Ishikawa (cell line): Measurements from ENCODE around the gene DENND1A.

Experiments
- CEBPB ChIP-seq: IDR thresholded peaks from 2 replicates; pipeline ENCODE4 v1.6.1; 2012
- CREB1 ChIP-seq: IDR thresholded peaks from 2 replicates; pipeline ENCODE4 v1.6.1; 2012; ENCODE audit warnings: low read depth
- EGR1 ChIP-seq: IDR thresholded peaks from 2 replicates; pipeline ENCODE4 v1.6.1; 2012
- EP300 ChIP-seq: IDR thresholded peaks from 2 replicates; pipeline ENCODE4 v1.6.1; 2012; ENCODE audit warnings: borderline replicate concordance
- FOXM1 ChIP-seq: IDR thresholded peaks from 2 replicates; pipeline ENCODE4 v1.6.1; 2012; ENCODE audit warnings: low read depth, borderline replicate concordance
- NFIC ChIP-seq: IDR thresholded peaks from 2 replicates; pipeline ENCODE4 v1.6.1; 2012
- RAD21 ChIP-seq: IDR thresholded peaks from 2 replicates; pipeline ENCODE4 v1.6.1; 2012; ENCODE audit warnings: low read depth
- TAF1 ChIP-seq: IDR thresholded peaks from 2 replicates; pipeline ENCODE4 v1.6.1; 2012; ENCODE audit warnings: low read depth, mild to moderate bottlenecking
- TCF12 ChIP-seq: IDR thresholded peaks from 2 replicates; pipeline ENCODE4 v1.6.1; 2012; ENCODE audit warnings: low read depth
- TEAD4 ChIP-seq: IDR thresholded peaks from 2 replicates; pipeline ENCODE4 v1.6.1; 2012
- USF1 ChIP-seq: IDR thresholded peaks from 2 replicates; pipeline ENCODE4 v1.6.1; 2012
- YY1 ChIP-seq: IDR thresholded peaks from 2 replicates; pipeline ENCODE4 v1.6.1; 2012; ENCODE audit warnings: low read depth
- ZBTB7A ChIP-seq: IDR thresholded peaks from 2 replicates; pipeline ENCODE4 v1.6.1; 2012; ENCODE audit warnings: low read depth
- TF ChIP-seq, protein P1 (sequence below): IDR thresholded peaks from 2 replicates; pipeline ENCODE4 v1.6.1; 2012
- TF ChIP-seq, protein P2 (sequence below): IDR thresholded peaks from 2 replicates; pipeline ENCODE4 v1.6.1; 2012; ENCODE audit warnings: low read depth, mild to moderate bottlenecking

DENND1A gene

GRCh38 chr9:123383512-123384170, 546.3 kb downstream of the DENND1A start:
- TF ChIP-seq EGR1 (no peak), USF1 (no peak), FOXM1 (no peak), TEAD4 (no peak)
- TF ChIP-seq, protein P1, sequence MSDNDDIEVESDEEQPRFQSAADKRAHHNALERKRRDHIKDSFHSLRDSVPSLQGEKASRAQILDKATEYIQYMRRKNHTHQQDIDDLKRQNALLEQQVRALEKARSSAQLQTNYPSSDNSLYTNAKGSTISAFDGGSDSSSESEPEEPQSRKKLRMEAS, result no peak

DNA sequence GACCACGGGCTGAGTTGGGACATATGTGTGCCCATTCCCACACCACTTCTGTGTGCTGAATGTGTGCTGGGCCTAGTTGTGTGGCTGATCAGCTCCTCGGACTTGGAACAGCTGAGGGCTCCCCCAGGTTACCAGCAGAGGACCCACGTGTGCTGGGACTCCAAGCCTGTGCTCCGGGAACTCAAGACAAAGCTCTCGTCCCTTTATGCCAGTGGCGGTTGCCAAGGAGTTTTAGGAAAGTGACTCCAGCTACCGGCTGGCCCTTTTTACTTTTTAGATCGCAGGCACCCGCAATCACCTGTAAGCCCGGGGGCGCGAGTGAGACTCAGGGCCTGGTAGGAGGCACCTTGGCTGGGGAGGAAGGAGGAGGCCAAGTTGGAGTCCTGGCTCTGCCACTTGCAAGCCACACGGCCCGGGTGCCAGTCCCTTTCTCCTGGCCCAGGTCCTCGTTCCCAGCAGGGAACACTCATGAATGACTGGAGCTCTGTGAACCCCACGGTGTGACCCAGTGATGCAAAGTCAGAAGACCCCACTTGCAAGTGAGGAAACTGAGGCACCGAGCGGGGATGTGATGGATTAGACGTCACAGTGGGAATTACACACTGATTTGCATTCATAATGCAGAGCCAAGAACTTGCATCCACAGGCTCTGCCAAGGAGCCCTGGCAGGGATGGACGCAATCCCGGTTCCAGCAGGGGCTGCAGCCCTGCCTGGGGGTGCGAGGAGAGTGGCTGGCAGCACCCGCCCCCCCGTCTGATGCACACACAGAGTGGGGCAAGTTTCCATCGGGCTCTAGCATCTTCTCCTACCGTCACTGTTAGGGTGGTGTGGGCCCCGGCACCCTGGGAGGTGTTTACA, 547.0 kb downstream of the DENND1A start:
- TF ChIP-seq TEAD4, result no peak
- no peak for TF ChIP-seq EGR1
- no peak for TF ChIP-seq TCF12
- TF ChIP-seq FOXM1, result no peak
- TF ChIP-seq RAD21, result no peak
- no peak for TF ChIP-seq NFIC
- TF ChIP-seq CREB1, result no peak

DNA sequence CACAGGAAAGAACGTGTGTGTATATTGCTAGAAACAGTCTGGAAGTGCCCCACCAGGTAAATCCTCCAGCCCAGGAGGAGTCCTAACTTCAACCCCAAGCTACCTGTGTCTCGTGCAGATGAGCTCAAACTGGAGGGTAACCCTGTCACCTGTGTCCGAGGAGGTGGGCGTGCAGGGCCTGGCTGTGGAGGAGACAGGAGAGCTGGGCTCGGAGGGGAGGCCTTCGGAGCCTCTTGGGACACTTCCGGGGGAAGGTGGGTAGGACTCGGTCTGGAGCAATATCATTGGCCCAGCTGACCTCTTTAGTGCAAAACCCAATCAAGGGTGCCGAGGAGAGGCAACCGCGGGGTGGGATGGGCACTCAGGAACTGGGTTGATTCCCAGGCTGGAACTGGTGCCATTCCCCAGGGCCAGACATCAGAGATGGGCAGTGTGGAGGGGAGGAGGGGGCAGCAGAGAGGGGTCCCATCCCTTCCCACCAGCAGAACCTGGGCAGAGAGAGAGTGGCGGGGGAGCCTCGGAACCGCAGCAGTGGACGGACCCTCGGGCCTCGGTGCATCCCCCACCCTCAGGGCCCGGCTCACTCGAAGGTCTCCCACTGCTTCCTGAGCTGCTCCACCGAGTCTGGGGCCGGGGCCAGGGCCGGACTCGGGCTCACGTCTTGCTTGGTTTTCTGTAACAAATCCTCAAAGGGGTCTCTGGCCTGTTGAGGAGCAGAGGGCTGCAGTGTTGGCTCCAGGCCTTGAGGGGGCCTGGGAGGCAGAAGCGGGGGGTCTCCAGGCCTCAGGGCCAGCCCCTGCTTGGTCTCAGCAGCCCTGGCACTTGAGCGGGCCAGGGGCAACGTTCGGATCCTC, 548.8 kb downstream of the DENND1A start:
- TF ChIP-seq TAF1, result no peak
- no peak for TF ChIP-seq EGR1
- TF ChIP-seq TEAD4, result no peak
- TF ChIP-seq, protein P2, sequence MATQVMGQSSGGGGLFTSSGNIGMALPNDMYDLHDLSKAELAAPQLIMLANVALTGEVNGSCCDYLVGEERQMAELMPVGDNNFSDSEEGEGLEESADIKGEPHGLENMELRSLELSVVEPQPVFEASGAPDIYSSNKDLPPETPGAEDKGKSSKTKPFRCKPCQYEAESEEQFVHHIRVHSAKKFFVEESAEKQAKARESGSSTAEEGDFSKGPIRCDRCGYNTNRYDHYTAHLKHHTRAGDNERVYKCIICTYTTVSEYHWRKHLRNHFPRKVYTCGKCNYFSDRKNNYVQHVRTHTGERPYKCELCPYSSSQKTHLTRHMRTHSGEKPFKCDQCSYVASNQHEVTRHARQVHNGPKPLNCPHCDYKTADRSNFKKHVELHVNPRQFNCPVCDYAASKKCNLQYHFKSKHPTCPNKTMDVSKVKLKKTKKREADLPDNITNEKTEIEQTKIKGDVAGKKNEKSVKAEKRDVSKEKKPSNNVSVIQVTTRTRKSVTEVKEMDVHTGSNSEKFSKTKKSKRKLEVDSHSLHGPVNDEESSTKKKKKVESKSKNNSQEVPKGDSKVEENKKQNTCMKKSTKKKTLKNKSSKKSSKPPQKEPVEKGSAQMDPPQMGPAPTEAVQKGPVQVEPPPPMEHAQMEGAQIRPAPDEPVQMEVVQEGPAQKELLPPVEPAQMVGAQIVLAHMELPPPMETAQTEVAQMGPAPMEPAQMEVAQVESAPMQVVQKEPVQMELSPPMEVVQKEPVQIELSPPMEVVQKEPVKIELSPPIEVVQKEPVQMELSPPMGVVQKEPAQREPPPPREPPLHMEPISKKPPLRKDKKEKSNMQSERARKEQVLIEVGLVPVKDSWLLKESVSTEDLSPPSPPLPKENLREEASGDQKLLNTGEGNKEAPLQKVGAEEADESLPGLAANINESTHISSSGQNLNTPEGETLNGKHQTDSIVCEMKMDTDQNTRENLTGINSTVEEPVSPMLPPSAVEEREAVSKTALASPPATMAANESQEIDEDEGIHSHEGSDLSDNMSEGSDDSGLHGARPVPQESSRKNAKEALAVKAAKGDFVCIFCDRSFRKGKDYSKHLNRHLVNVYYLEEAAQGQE, result no peak
- TF ChIP-seq USF1, result no peak
- TF ChIP-seq EP300, result no peak
- no peak for TF ChIP-seq NFIC
- TF ChIP-seq ZBTB7A, result no peak
- no peak for TF ChIP-seq TCF12
- TF ChIP-seq CEBPB, result no peak
- no peak for TF ChIP-seq RAD21
- no peak for TF ChIP-seq CREB1
- no peak for TF ChIP-seq FOXM1
- TF ChIP-seq, protein P1, result no peak

GRCh38 chr9:123378956-123379660, 550.8 kb downstream of the DENND1A start:
- no peak for TF ChIP-seq RAD21
- TF ChIP-seq, protein P2, result no peak
- TF ChIP-seq EGR1, result no peak
- TF ChIP-seq, protein P1, result no peak
- no peak for TF ChIP-seq FOXM1
- no peak for TF ChIP-seq ZBTB7A
- TF ChIP-seq CREB1, result no peak
- no peak for TF ChIP-seq TCF12
- TF ChIP-seq EP300, result no peak
- TF ChIP-seq YY1, result no peak
- TF ChIP-seq NFIC, result no peak
- no peak for TF ChIP-seq USF1
- no peak for TF ChIP-seq CEBPB
